H1 (cell line): ENCODE results near the gene TLR2. TPM values are rescaled to one million over a fixed set of nuclear protein-coding genes. Genes with fewer than 3 reads are reported as not detected.

Source experiments
- CTCF ChIA-PET: fragments of 300-600 bp; sonication (Branson Sonifier 250); formaldehyde crosslinking; loops from one replicate; lab custom pipeline; 2021; ENCODE audit not compliant: partially characterized antibody; lab: Charles Lee
- POLR2A ChIA-PET: fragments of 300-600 bp; sonication (Branson Sonifier 250); formaldehyde crosslinking; loops from one replicate; lab custom pipeline; 2021; ENCODE audit warnings: inconsistent platforms; ENCODE audit not compliant: partially characterized antibody; lab: Charles Lee
- DNase-seq, 2 experiments: peaks; one replicate each; pipeline versions ENCODE4 v3.0.0 to v3.0.0-alpha.2; 2010 to 2022; ENCODE audit warnings: low spot score in 2 of 2, low read depth in 1 of 2, mixed read lengths in 1 of 2
- FAIRE-seq: peaks from 2 replicates; lab custom pipeline; 2011; peaks lifted over from hg19 to GRCh38; lab: Jason Lieb, UNC
- H2AFZ ChIP-seq: 2 replicates; pipeline ENCODE4 v1.8.1; 2012; ENCODE audit warnings: low read length, inconsistent platforms
- H2AK5ac ChIP-seq: 2 replicates; pipeline ENCODE4 v1.6.1; 2013; ENCODE audit warnings: low read depth, low read length
- H2BK120ac ChIP-seq: replicated peaks from 2 replicates; pipeline ENCODE3; 2013; ENCODE audit warnings: low read depth, low read length, inconsistent platforms
- H2BK12ac ChIP-seq: 2 replicates; pipeline ENCODE4 v1.6.1; 2013; ENCODE audit warnings: low read depth, low read length
- H2BK15ac ChIP-seq: 2 replicates; pipeline ENCODE4 v1.6.1; 2013; ENCODE audit warnings: low read length
- H2BK20ac ChIP-seq: 2 replicates; pipeline ENCODE4 v1.6.1; 2013; ENCODE audit warnings: low read length
- H2BK5ac ChIP-seq: 2 replicates; pipeline ENCODE4 v1.6.1; 2013; ENCODE audit warnings: low read depth, low read length
- H3K14ac ChIP-seq: 2 replicates; pipeline ENCODE4 v1.6.1; 2013; ENCODE audit warnings: inconsistent platforms; ENCODE audit not compliant: insufficient read length
- H3K18ac ChIP-seq: 2 replicates; pipeline ENCODE4 v1.6.1; 2013; ENCODE audit warnings: low read length; ENCODE audit errors: extremely low read depth
- H3K23ac ChIP-seq: 2 replicates; pipeline ENCODE4 v1.6.1; 2013; ENCODE audit warnings: inconsistent platforms; ENCODE audit not compliant: insufficient read length
- H3K23me2 ChIP-seq: 2 replicates; pipeline ENCODE4 v1.6.1; 2013; ENCODE audit warnings: low read depth, low read length
- H3K27ac ChIP-seq: 2 replicates; pipeline ENCODE4 v1.6.1; 2011; ENCODE audit warnings: low read depth, low read length, inconsistent platforms
- H3K27me3 ChIP-seq, 4 experiments: replicated peaks in 1 of 4; 1 replicate in 1 of 4; 2 replicates in 3 of 4; pipeline versions ENCODE4 v1.6.1 to v1.8.1; 2011 to 2013; ENCODE audit warnings: low read length in 3 of 4, mild to moderate bottlenecking in 3 of 4, inconsistent platforms in 2 of 4, mixed read lengths in 2 of 4, moderate library complexity in 1 of 4; ENCODE audit not compliant: control insufficient read depth in 3 of 4, insufficient read depth in 3 of 4; ENCODE audit errors: extremely low read depth in 1 of 4
- H3K36me3 ChIP-seq, 4 experiments: 2 replicates each; pipeline versions ENCODE4 v1.6.1 to v1.8.1; 2011 to 2013; ENCODE audit warnings: mild to moderate bottlenecking in 4 of 4, low read length in 3 of 4, moderate library complexity in 2 of 4, control low read depth in 1 of 4, inconsistent platforms in 1 of 4; ENCODE audit not compliant: insufficient read depth in 4 of 4, control insufficient read depth in 2 of 4
- H3K4ac ChIP-seq: replicated peaks from 2 replicates; pipeline ENCODE3; 2013; ENCODE audit warnings: low read length, low read depth, mixed read lengths, inconsistent platforms; ENCODE audit not compliant: insufficient read length
- H3K4me1 ChIP-seq, 4 experiments: replicated peaks in 1 of 4; 1 replicate in 1 of 4; 2 replicates in 3 of 4; pipeline versions ENCODE4 v1.6.1 to v1.8.1; 2011 to 2013; ENCODE audit warnings: low read length in 3 of 4, inconsistent platforms in 2 of 4, mixed read lengths in 1 of 4; ENCODE audit not compliant: insufficient read depth in 4 of 4, control insufficient read depth in 3 of 4
- H3K4me2 ChIP-seq, 2 experiments: 2 replicates each; pipeline versions ENCODE4 v1.6.1 to v1.8.1; 2011 to 2013; ENCODE audit warnings: low read depth in 2 of 2, low read length in 2 of 2, control low read depth in 1 of 2, inconsistent platforms in 1 of 2, mild to moderate bottlenecking in 1 of 2; ENCODE audit not compliant: insufficient read depth in 1 of 2
- H3K4me3 ChIP-seq, 4 experiments: fragments of 200-600, 300-600 bp in 1 of 4; sonication (generic), shearing (Covaris generic), sonication (Bioruptor Twin) in 1 of 4; 2 replicates each; pipeline versions ENCODE4 v1.5.1 to v1.8.1; 2011 to 2016; ENCODE audit warnings: low read length in 4 of 4, low read depth in 3 of 4, control low read depth in 2 of 4, inconsistent platforms in 2 of 4, mild to moderate bottlenecking in 2 of 4, mixed read lengths in 1 of 4, moderate library complexity in 1 of 4; ENCODE audit not compliant: insufficient read depth in 2 of 4; ENCODE audit errors: extremely low read depth in 1 of 4
- H3K56ac ChIP-seq: replicated peaks from 2 replicates; pipeline ENCODE3; 2013; ENCODE audit warnings: low read depth, mild to moderate bottlenecking, mixed read lengths, low read length, inconsistent platforms; ENCODE audit not compliant: insufficient read length
- H3K79me1 ChIP-seq: 2 replicates; pipeline ENCODE4 v1.6.1; 2013; ENCODE audit warnings: low read depth, low read length, control low read depth
- H3K79me2 ChIP-seq, 2 experiments: 2 replicates each; pipeline versions ENCODE4 v1.6.1 to v1.8.1; 2012 to 2013; ENCODE audit warnings: low read length in 2 of 2, mild to moderate bottlenecking in 2 of 2, inconsistent platforms in 1 of 2; ENCODE audit not compliant: insufficient read depth in 2 of 2, control insufficient read depth in 1 of 2
- H3K9ac ChIP-seq, 4 experiments: replicated peaks in 1 of 4; 1 replicate in 1 of 4; 2 replicates in 3 of 4; pipeline versions ENCODE4 v1.6.1 to v1.8.1; 2011 to 2013; ENCODE audit warnings: low read depth in 3 of 4, low read length in 3 of 4, control low read depth in 2 of 4, mild to moderate bottlenecking in 2 of 4, moderate library complexity in 2 of 4, inconsistent platforms in 1 of 4; ENCODE audit errors: extremely low read depth in 1 of 4
- H3K9me3 ChIP-seq, 2 experiments: 2 replicates each; pipeline versions ENCODE4 v1.6.1 to v1.8.1; 2012 to 2013; ENCODE audit warnings: mild to moderate bottlenecking in 2 of 2, moderate library complexity in 2 of 2, control low read depth in 1 of 2, inconsistent platforms in 1 of 2, low read depth in 1 of 2, low read length in 1 of 2, mixed read lengths in 1 of 2; ENCODE audit not compliant: insufficient read depth in 2 of 2
- H4K20me1 ChIP-seq, 2 experiments: replicated peaks in 1 of 2; 2 replicates each; pipeline versions ENCODE3 to v1.8.1; 2011 to 2013; ENCODE audit warnings: inconsistent platforms in 2 of 2, low read length in 2 of 2, mild to moderate bottlenecking in 1 of 2; ENCODE audit not compliant: insufficient read depth in 2 of 2, control insufficient read depth in 1 of 2
- H4K5ac ChIP-seq: 2 replicates; pipeline ENCODE4 v1.6.1; 2013; ENCODE audit warnings: low read length, low read depth, mixed read lengths, inconsistent platforms; ENCODE audit not compliant: insufficient read length
- H4K8ac ChIP-seq: 2 replicates; pipeline ENCODE4 v1.8.0; 2013; ENCODE audit warnings: mild to moderate bottlenecking, moderate library complexity, low read length, inconsistent platforms; ENCODE audit not compliant: insufficient read depth; ENCODE audit errors: extremely low read depth
- H4K91ac ChIP-seq: replicated peaks from 2 replicates; pipeline ENCODE3; 2013; ENCODE audit warnings: low read length, mixed read lengths, inconsistent platforms; ENCODE audit not compliant: insufficient read length
- ATF3 ChIP-seq: IDR thresholded peaks from 2 replicates; pipeline ENCODE4 v1.6.1; 2011; ENCODE audit warnings: low read depth, mild to moderate bottlenecking, low read length; ENCODE audit not compliant: insufficient read depth
- SIX5 ChIP-seq: IDR thresholded peaks from 2 replicates; pipeline ENCODE4 v1.6.1; 2011; ENCODE audit warnings: mild to moderate bottlenecking, low read depth, low read length
- WGBS, 2 experiments: shearing (Covaris generic) in 1 of 2; methylation state at CpG; one replicate each; pipeline versions ENCODE4 v1.1.6 to v1.1.7; 2013 to 2015; ENCODE audit warnings: low lambda C conversion rate in 2 of 2, mixed read lengths in 2 of 2, inconsistent platforms in 1 of 2, low coverage in 1 of 2, missing lambda C conversion rate in 1 of 2; ENCODE audit not compliant: insufficient replicate concordance in 2 of 2, insufficient coverage in 1 of 2, insufficient read length in 1 of 2; ENCODE audit errors: extremely low coverage in 1 of 2, missing lambda C conversion rate in 1 of 2; 5-methylcytosine and 5-hydroxymethylcytosine counted together
- polyA plus RNA-seq, 7 experiments: library from polyadenylated mRNA; depleted of rRNA in 3 of 7; stranded (reverse) in 5 of 7; unstranded in 2 of 7; fragments of >200 nt in 5 of 7; fragments of 200-250 nt in 2 of 7; gene quantifications; 1 replicate in 5 of 7; 2 replicates in 1 of 7; 4 replicates in 1 of 7; pipeline versions ENCODE4 v1.2.1 to v1.2.3, GENCODE V29; 2011 to 2013; ENCODE audit warnings: missing spikeins in 2 of 7, mixed read lengths in 2 of 7
- total RNA-seq: library from RNA; stranded (reverse); fragmentation: NEBNext Ultra II Directional; extraction: Animal tissue kit (Norgen Biotek cat#: 25700); gene quantifications from 2 replicates; pipeline ENCODE4 v1.2.1, GENCODE V29; 2021

Gene TLR2
- total and polyA plus RNA-seq, 2 of the 8 experiments (the other 6 are each of a cell fraction or from before 2014, with no cell fraction given): 1.3 TPM

- TF ChIP-seq ATF3 (no peak), SIX5 (no peak)
- Histone ChIP-seq H3K56ac (no peak overlapping the region), H3K9ac (no peak overlapping the region), H3K9me3 (peaks cover 3 to 9% of the 10 kb centered on the region in 2 experiments; a peak in 2 of 4 replicates), H2AK5ac (no peak overlapping the region), H2AFZ (no peak overlapping the region), H4K91ac (no peak overlapping the region), H3K4me3 (no peak overlapping the region), H3K23ac (no peak overlapping the region), H3K4me1 (no peaks in the 10 kb centered on the region), H3K14ac (no peak overlapping the region), H3K36me3 (no peaks in the 10 kb centered on the region), H4K20me1 (peaks cover 0 to 6% of the 10 kb centered on the region in 2 experiments), H4K5ac (no peak overlapping the region), H3K18ac (no peak overlapping the region), H3K79me2 (no peaks in the 10 kb centered on the region), H3K4ac (no peak overlapping the region), H3K27ac (no peak overlapping the region), H2BK15ac (no peak overlapping the region), H2BK12ac (no peak overlapping the region), H2BK20ac (no peak overlapping the region), H3K4me2 (no peak overlapping the region), H3K23me2 (peaks cover 10% of the 10 kb centered on the region; the same call in 1 of the 2 replicates), H3K79me1 (no peaks in the 10 kb centered on the region), H2BK120ac (no peak overlapping the region), H2BK5ac (no peak overlapping the region), H4K8ac (no peak overlapping the region), H3K27me3 (no peaks in the 10 kb centered on the region)
- 100% methylated on average over 1 of the region's 1 CpG; no CpG with 5 or more reads in 1 of the 2 experiments for WGBS, 2 experiments
- CTCF ChIA-PET: interaction anchor here (0.6 to 1.6 kb wide), 3 partner anchors 30 to 356 kb away, joined by 3 to 4 read pairs (median 4); no protein-coding TSS in a partner anchor
- POLR2A ChIA-PET: no interaction called here
- DNase-seq: no peak
- FAIRE-seq: no peak
These were observed 20.4 kb upstream of the TLR2 start for GRCh38 chr4:153663667-153664066.
